Sigmoid colon (tissue), 4 donors: ENCODE measurements around the gene CCDC122.

ENCODE experiments used
- EP300 ChIP-seq, 4 donors: sonication (generic); formaldehyde crosslinking; IDR thresholded peaks; one replicate each; pipeline ENCODE4 v1.6.1; 2017; ENCODE audit warnings: antibody characterized with exemption in 4 of 4
- TF ChIP-seq, protein P1 (sequence below), 4 experiments: fragments of 450-650 bp in 3 of 4; fragments of 200-600 bp in 1 of 4; IDR thresholded peaks; one replicate each; pipeline ENCODE4 v1.5.1; 2016 to 2019; ENCODE audit warnings: antibody characterized with exemption in 4 of 4, mild to moderate bottlenecking in 3 of 4, moderate library complexity in 2 of 4

DNA sequence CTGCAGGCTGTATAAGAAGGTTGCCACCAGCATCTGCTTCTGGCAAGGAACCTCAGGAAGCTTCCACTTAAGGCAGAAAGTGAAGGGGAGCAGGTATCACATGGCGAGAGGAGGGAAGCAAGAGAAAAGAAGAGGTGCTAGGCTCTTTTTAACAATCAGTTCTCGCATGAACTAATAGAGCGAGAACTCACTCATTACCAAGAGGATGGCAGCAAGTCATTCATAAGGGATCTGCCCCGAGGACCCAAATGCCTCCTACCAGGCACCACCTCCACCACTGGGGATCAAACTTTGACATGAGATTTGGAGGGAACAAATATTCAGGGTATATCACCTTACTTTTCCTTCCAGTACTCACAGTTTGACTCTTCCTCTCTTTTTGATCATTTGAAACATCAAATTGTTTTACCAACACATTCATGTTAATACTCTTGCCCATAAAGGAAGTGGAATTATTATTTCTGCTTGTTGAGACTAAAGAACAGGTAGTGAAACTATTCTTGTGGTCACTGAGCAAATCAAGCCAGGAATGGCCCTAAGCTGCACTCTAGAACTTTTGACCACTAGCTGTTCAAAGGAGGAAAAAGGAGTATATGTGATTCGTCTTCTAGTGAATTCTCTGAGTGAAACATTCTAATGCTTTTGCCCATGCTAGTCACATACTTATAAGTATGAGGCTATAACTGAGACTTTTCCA is 45.2 kb upstream of the CCDC122 start:
- TF ChIP-seq EP300 (IDR thresholded peaks at IDR 0.05) = no peak
- TF ChIP-seq, protein P1, sequence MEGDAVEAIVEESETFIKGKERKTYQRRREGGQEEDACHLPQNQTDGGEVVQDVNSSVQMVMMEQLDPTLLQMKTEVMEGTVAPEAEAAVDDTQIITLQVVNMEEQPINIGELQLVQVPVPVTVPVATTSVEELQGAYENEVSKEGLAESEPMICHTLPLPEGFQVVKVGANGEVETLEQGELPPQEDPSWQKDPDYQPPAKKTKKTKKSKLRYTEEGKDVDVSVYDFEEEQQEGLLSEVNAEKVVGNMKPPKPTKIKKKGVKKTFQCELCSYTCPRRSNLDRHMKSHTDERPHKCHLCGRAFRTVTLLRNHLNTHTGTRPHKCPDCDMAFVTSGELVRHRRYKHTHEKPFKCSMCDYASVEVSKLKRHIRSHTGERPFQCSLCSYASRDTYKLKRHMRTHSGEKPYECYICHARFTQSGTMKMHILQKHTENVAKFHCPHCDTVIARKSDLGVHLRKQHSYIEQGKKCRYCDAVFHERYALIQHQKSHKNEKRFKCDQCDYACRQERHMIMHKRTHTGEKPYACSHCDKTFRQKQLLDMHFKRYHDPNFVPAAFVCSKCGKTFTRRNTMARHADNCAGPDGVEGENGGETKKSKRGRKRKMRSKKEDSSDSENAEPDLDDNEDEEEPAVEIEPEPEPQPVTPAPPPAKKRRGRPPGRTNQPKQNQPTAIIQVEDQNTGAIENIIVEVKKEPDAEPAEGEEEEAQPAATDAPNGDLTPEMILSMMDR (IDR thresholded peaks at IDR 0.05) = no peak
